ENCODE data around the gene CDK10. TPM values are rescaled to one million over a fixed set of nuclear protein-coding genes. Genes with fewer than 3 reads are reported as not detected.
"Not testable (repeated sequence)": the region's sequence is repeated elsewhere in the genome, so short reads cannot be mapped to it uniquely, and the experiment has no call there.

CDK10 gene
- total and polyA plus RNA-seq, 10 of the 15 experiments (the other 5 are each of a cell fraction or from before 2014, with no cell fraction given): 1.5 to 58.7 (median 36.0) TPM

DNA sequence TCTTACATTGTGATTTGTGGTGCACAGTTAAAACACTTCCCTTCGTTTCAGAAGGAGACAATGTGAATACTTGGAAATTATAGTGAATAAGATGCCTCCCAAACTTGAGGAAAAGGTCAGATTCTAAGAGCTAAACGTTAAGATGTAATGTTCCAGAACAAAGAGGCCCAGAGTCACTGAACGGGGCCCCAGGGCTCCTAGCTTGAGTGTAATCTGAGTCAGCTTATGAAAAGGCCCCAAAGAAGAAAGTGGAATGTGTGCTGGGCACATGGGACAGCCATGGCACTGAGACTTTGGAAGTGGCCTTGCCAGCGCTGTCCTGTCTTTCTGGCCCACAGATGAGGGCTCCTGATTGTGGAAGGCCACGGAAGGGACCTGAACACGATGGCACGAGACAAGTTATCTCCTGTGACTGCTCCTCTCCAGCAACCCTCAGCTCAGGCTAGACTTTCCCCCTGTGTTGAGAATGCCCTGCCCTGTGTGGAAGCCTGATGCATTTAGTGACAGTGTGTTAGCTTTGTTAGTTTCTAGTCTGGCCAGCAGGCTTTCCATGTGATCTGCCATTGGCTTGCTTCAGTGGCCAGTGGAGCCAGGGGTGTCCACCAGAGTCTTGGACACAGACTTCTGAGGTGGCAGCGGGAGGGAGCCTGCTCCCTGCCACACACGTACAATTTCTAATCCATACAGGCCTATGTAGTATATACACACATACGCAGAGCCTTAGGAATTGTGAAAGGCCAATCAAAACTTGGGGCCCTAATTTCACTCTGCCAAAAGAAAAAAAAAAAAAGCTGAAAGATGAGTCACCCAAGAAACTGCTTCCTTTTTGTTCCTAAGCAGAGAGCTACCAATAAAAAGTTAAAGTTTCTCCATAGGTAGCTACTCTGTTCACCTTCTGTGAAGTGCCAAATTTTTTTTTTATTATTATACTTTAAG, 15.7 kb upstream of the CDK10 start (continued):
- TF ChIP-seq RUNX3 (IDR thresholded peaks at IDR 0.05; ENCODE audit: low read length): no peak
- no peak for TF ChIP-seq POU2F2 (IDR thresholded peaks at IDR 0.05; ENCODE audit: borderline replicate concordance, low read depth, low read length)
- TF ChIP-seq YY1 (IDR thresholded peaks at IDR 0.05; ENCODE audit: low read depth, low read length): no peak
- TF ChIP-seq POLR2AphosphoS5 (IDR thresholded peaks at IDR 0.05; ENCODE audit: low read length): no peak
- TF ChIP-seq, protein P1, sequence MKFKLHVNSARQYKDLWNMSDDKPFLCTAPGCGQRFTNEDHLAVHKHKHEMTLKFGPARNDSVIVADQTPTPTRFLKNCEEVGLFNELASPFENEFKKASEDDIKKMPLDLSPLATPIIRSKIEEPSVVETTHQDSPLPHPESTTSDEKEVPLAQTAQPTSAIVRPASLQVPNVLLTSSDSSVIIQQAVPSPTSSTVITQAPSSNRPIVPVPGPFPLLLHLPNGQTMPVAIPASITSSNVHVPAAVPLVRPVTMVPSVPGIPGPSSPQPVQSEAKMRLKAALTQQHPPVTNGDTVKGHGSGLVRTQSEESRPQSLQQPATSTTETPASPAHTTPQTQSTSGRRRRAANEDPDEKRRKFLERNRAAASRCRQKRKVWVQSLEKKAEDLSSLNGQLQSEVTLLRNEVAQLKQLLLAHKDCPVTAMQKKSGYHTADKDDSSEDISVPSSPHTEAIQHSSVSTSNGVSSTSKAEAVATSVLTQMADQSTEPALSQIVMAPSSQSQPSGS (IDR thresholded peaks at IDR 0.05; ENCODE audit: low read length): no peak

- H3K79me2 ChIP-seq (ENCODE audit: control insufficient read depth, insufficient read depth, low read length); SMC1A ChIA-PET (ENCODE audit: uncharacterized antibody, unreplicated experiment); H3K36me3 ChIP-seq (ENCODE audit: control insufficient read depth in 2 of 2, insufficient read depth in 2 of 2, low read length in 1 of 2); H3K9ac ChIP-seq (ENCODE audit: control insufficient read depth, insufficient read depth, low read length); FAIRE-seq; H2AFZ ChIP-seq (ENCODE audit: control insufficient read depth, low read depth, low read length); BruUV-seq (replicated peaks); H3K4me3 ChIP-seq; H3K27me3 ChIP-seq (replicated peaks in 1 of 2; ENCODE audit: control insufficient read depth in 2 of 2, insufficient read depth in 2 of 2, low read length in 1 of 2); H3K27ac ChIP-seq (ENCODE audit: control insufficient read depth, insufficient read depth); DNase-seq (ENCODE audit: low read depth, low spot score); intact Hi-C loops (cut with micrococcal nuclease; ENCODE audit: unreplicated experiment); H3K9me3 ChIP-seq (replicated peaks; ENCODE audit: control insufficient read depth, insufficient read depth, low read length); in situ Hi-C loops (cut with MboI); H3K4me1 ChIP-seq (ENCODE audit: control insufficient read depth, insufficient read depth, low read length); H4K20me1 ChIP-seq (ENCODE audit: control insufficient read depth, insufficient read depth); H3K4me2 ChIP-seq (ENCODE audit: control insufficient read depth, insufficient read depth); ATAC-seq: not testable (repeated sequence)
- ChIA-PET CTCF (interaction anchor here (0.6 kb wide), 1 partner anchor 18 kb away, joined by 3 read pairs; no protein-coding TSS in a partner anchor), POLR2A (interaction anchor here (0.6 to 0.7 kb wide), 2 partner anchors 177 to 248 kb away, joined by 4 read pairs; no protein-coding TSS in a partner anchor), RAD21 (ENCODE audit: unreplicated experiment) (interaction anchor here (1.3 kb wide), 1 partner anchor 29 kb away, joined by 5 read pairs; no protein-coding TSS in a partner anchor)
- WGBS (ENCODE audit: insufficient coverage, insufficient replicate concordance, low lambda C conversion rate, missing lambda C conversion rate): 81% methylated on average over 3 of the region's 4 CpGs
Measured at GRCh38 chr16:89671565-89671964, 14.9 kb upstream of the CDK10 start.
